Right renal cortex interstitium (tissue), 3 donors: ENCODE measurements around the gene PMEPA1. TPM values are rescaled to one million over a fixed set of nuclear protein-coding genes. Genes with fewer than 3 reads are reported as not detected.
A peak's percentile ranks its signal among the peaks of the same experiment; 100 is the strongest.
"Not testable (repeated sequence)": the region's sequence is repeated elsewhere in the genome, so short reads cannot be mapped to it uniquely, and the experiment has no call there.

Source experiments
- DNase-seq, 3 donors: peaks; one replicate each; pipeline ENCODE4 v3.0.0-alpha.2; 2013; ENCODE audit warnings: low read depth in 3 of 3, low spot score in 2 of 3
- polyA plus RNA-seq, 3 donors: library from polyadenylated mRNA; unstranded; fragments of 120-200 nt; gene quantifications; one replicate each; pipeline ENCODE4 v1.2.1, GENCODE V29; 2013; ENCODE audit not compliant: insufficient read length in 3 of 3

The PMEPA1 gene
- polyA plus RNA-seq, 3 donors, result 18.2 to 21.3 (median 20.5) TPM

DNA sequence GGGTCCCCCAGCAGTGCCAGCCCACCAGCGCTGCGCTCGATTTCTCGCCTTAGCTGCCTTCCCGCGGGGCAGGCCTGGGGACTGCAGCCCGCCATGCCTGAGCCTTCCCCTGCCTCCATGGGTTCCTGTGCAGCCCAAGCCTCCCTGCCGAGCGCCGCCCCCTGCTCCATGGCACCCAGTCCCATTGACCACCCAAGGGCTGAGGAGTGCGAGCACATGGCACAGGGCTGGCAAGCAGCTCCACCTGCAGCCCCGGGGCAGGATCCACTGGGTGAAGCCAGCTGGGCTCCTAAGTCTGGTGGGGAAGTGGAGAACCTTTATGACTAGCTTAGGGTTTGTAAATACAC is 80.9 kb downstream of the PMEPA1 start:
- not testable (repeated sequence) for DNase-seq

GRCh38 chr20:57628047-57628961 is 81.5 kb downstream of the PMEPA1 start:
- DNase-seq, result peak in 2 of 3 donors; percentile 16 to 23

GRCh38 chr20:57627339-57627738 is 82.5 kb downstream of the PMEPA1 start:
- no peak for DNase-seq

DNA sequence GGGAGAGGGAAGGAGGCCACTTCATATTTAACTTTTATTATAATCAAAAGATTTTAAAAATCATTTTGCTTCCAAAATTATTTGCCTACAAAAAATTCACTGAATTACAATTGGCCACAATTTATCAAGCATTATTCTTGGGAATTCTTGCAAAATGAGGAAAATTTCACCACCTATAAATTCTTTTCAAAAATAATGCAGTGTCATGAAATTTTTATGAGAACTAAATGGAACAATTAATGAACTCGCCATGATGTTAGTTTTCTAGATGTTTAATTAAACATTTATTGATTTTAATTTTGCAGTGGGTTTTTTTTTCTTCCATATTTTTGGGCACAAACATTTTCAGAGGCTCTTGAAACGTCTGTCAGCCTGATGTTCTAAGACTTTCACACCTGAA is 83.8 kb downstream of the PMEPA1 start:
- no peak for DNase-seq

DNA sequence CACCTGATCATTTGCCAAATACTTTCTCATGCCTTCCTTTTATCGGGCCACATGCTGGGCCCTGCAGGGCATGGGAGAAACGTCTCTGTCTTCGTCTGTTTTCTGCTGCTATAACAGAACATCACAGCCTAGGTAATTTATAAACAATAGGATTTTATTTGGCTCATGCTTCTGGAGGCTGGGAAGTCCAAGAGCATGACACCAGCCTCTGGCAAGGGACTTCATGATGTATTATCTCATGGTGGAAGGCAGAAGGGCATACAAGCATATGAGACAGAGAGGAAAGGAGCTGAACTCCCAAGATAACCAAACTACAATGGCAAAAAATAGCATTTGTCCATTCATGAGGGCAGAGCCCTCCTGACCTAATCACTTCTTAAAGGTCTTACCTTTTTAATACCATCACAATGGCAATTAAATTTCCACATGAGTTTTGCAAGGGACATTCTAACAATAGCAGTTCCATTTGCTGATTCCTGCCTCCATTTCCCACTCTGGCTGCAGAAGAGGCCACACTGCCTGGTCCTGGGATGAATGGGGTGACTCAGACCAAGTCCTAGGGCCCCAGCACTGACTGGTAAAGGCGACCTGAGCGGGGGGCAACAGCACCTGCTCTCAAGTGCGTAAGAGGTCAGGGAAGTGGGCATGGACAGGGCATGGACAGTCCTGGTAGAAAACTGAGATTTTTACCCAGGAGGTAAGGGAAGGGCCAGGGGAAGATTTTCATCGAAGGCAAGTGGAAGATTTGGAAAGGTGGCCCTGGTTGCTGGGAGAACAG is 84.4 kb downstream of the PMEPA1 start:
- DNase-seq, result no peak

DNA sequence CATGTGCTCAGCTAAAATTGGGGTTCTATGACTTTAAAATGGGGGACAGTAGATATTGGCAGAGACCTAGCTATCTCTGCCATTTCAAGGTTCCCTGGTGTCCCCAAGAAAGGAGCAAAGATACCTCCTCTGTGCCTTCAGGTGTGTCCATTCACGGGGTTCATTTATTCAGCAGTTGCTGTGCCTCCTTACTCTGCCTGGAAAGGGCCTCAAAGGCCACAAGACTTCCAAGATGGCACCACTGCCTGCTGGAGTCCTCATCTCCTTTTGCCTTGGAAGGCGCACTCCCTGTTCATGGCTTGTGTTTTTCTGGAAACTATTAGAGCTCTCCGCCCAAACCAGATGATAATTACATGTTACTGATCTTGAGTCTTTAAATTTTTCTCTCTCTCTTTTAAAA is 85.7 kb downstream of the PMEPA1 start:
- DNase-seq, result no peak

DNA sequence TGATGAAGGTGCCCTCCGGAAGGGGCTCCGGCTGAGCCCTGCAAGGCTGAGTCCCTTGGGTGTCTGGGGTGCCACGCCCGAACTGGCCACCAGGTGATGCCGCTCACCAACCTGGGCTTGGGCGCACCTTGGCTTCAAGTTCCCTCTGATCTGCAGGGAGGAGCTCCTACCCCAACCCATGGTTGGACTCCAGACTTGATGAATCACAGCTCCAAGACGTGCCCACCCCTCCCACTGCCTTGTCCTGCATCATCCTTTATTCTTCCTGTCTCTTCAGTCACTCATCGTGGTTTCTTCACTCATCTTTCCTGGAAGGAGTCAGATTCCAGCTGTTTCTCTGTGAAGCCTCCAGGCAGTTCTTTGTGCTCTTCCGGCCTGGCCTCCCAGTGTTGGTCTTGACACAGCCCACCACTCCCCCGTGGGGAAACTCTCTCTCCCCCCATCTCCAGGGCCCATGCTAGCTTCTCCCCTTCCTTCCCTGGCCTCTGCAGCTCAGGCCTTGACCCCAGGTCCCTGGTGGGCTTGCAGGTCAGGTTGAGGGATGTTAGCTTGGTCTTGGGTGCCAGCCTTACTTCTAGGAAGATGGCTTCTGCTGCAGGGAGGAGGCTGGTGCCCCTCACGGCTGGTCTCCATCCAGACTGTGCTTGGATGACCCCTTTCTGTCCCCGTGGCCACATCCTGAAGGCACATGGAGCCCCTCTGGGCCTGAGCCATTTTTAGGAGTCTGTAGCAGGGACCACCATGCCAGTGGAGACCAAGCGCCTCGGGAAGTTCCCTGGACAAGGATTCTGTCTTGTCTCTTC is 87.0 kb downstream of the PMEPA1 start:
- DNase-seq, result no peak

- DNase-seq, result no peak
Observed at GRCh38 chr20:57622201-57622570, 87.6 kb downstream of the PMEPA1 start.

- no peak for DNase-seq
Observed at GRCh38 chr20:57621421-57622200, 88.2 kb downstream of the PMEPA1 start.

DNA sequence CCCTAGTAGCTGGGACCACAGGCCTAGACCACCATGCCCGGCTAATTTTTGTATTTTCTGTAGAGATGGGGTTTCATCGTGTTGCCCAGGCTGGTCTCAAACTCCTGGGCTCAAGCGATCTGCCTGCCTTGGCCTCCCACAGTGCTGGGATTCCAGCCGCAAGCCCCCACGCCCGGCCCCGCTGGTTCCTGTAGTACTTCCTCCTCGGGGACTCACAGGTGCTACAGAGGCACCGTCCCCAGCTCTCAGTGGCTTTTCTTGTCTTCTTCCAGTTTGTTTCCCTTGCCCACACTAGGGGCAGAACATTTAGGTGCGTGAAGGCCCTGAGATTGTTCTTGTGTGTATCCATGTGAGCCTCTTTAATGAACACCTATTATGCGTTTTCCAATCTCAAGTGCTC is 88.8 kb downstream of the PMEPA1 start:
- DNase-seq, result no peak

GRCh38 chr20:57620274-57620990 is 89.4 kb downstream of the PMEPA1 start, which contains the start of gene ZBP1:
Gene ZBP1 (minus strand): TSS chr20:57620426. CDS start chr20:57620295, 131 bp downstream.
- DNase-seq, result no peak

GRCh38 chr20:57619051-57619831 is 90.6 kb downstream of the PMEPA1 start:
- no peak for DNase-seq

DNA sequence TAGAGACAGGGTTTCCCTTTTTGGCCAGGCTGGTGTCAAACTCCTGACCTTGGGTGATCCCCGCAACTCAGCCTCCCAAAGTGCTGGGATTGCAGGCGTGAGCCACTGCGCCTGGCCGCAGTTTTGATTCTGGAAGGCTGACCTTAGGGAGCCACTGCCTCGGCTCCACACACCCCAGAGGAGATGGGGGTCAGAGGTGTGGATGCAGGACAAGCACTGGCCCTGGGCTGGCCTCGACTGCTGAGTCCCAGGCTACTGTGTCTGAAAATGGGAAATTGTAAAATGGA is 91.1 kb downstream of the PMEPA1 start:
- DNase-seq, result no peak

DNA sequence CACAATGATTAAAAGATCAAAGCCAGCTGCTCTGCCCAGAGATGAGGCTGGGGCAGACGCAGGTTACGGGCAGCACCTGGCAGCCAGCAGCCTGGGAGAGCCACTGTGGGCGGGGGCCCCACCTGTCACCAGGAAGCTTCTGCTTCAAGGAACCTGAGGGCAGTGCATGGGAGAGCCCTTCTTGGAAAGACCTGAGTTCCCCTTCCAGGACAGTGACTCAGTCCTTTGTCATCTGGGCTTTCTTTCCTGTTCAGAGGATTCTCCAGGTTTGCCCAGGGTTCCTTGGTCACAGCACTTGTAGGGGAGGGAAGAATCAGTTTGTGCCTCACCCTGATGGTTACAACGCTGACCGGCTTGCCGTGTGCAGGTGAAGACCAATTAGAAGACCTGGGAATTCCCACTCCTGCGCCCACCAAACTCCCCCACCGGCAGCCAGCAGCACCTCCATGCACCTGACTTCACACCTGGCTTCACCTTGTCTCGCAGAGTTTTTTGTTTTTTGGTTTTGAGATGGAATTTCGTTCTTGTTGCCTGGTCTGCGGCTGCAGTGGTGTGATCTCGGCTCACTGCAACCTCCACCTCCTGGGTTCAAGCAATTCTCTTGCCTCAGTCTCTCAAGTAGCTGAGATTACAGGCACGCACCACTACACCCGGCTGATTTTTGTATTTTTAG is 91.6 kb downstream of the PMEPA1 start:
- DNase-seq, result no peak

GRCh38 chr20:57617079-57617795 is 92.6 kb downstream of the PMEPA1 start:
- no peak for DNase-seq

DNA sequence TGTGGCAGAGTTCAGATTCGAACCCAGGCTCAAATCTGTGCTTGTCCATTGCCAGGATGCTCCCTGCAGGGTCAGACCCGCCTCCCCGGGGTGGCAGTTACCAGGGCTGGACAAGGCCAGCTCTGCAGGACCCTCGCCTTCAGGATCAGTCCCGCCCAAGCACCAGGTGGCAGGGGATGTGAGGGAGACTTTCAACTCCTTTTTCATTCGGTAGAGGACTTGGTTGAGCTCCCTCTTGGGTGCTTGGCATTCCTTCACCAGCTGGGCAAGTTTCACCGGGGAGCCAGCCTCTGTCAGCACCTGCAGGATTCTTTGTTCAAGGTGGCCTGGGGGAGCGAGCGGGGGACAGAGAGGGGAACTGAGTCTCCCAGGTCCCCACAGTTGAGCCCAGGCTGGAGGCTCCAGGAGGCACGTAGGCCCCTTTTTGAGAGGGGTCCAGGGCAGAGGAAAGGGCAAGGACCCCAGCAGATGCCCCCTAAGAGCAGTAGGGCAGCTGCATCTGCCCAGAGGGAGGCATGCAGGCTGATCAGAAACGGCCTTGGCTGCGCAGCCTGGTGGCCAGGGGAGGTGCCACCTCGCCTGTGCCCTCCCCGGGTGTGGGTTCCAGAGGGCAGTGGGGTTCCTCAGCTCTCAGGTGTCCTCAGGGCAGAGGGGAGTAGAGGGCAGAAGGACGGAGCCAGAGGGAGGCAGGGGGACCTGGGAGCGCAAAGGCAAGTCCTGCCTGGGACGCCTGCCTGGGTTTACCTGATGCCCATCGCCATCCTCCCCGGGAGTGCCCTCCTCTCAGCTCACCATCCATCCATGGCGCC is 93.5 kb downstream of the PMEPA1 start:
- no peak for DNase-seq

GRCh38 chr20:57615445-57615811 is 94.4 kb downstream of the PMEPA1 start:
- DNase-seq, result no peak
